Adrenal gland (tissue), 5 donors: ENCODE results near the gene CRYBB1.

Experiments used
- CTCF ChIP-seq, 6 experiments: fragments of 450-650 bp in 4 of 6; fragments of 200-600 bp in 2 of 6; sonication (generic) in 1 of 6; IDR thresholded peaks; 1 replicate in 5 of 6; 2 replicates in 1 of 6; pipeline versions ENCODE4 v1.5.1 to v1.8.0; 2016 to 2021; ENCODE audit warnings: antibody characterized with exemption in 6 of 6, mild to moderate bottlenecking in 2 of 6, moderate library complexity in 1 of 6
- POLR2A ChIP-seq, 2 donors: fragments of 450-650 bp; IDR thresholded peaks; one replicate each; pipeline ENCODE4 v1.6.1; 2017; ENCODE audit warnings: antibody characterized with exemption in 2 of 2, mild to moderate bottlenecking in 2 of 2, moderate library complexity in 1 of 2
- donor health status: DM: no; HTN: no; CAD: no.

GRCh38 chr22:26579331-26579886 is 38.4 kb downstream of the CRYBB1 start:
- no peak for TF ChIP-seq CTCF (IDR thresholded peaks at IDR 0.05)
- no peak for TF ChIP-seq POLR2A (IDR thresholded peaks at IDR 0.05)
